Retinal pigment epithelial cell (primary cell): ENCODE measurements around the gene ZNF516.

Experiments used
- DNase-seq: peaks from one replicate; pipeline ENCODE4 v3.0.0-alpha.2; 2010; ENCODE audit warnings: low read depth
- H3K4me3 ChIP-seq: 2 replicates; pipeline ENCODE4 v1.5.1; 2011; ENCODE audit warnings: mild to moderate bottlenecking, low read length, control low read depth, moderate library complexity
- CTCF ChIP-seq: conservative IDR thresholded peaks from 2 replicates; pipeline ENCODE4 v1.5.1; 2011; ENCODE audit warnings: low read depth, low read length, control low read depth, inconsistent platforms

Gene ZNF516

GRCh38 chr18:76373297-76373696 is 121.7 kb downstream of the ZNF516 start:
- no peak for DNase-seq
- no peak for TF ChIP-seq CTCF
- H3K4me3 ChIP-seq: no peak overlapping the region

GRCh38 chr18:76371301-76372203 is 123.5 kb downstream of the ZNF516 start:
- no peak overlapping the region for H3K4me3 ChIP-seq
- DNase-seq: no peak

GRCh38 chr18:76370686-76371085 is 124.4 kb downstream of the ZNF516 start:
- no peak for TF ChIP-seq CTCF
- no peak overlapping the region for H3K4me3 ChIP-seq
- no peak for DNase-seq

More at GRCh38 chr18:76371301-76372203, 123.5 kb downstream of the ZNF516 start:
- TF ChIP-seq CTCF: no peak

- no peak for TF ChIP-seq CTCF
- DNase-seq: no peak
- no peak overlapping the region for H3K4me3 ChIP-seq
Observed at GRCh38 chr18:76370201-76370600, 124.8 kb downstream of the ZNF516 start.

GRCh38 chr18:76369791-76370190 is 125.3 kb downstream of the ZNF516 start:
- no peak overlapping the region for H3K4me3 ChIP-seq
- DNase-seq: no peak
- TF ChIP-seq CTCF: no peak

- no peak for TF ChIP-seq CTCF
- DNase-seq: no peak
- no peak overlapping the region for H3K4me3 ChIP-seq
Observed at GRCh38 chr18:76368976-76369375, 126.1 kb downstream of the ZNF516 start.

- no peak for TF ChIP-seq CTCF
- H3K4me3 ChIP-seq: no peak overlapping the region
- DNase-seq: no peak
Observed at GRCh38 chr18:76368271-76368670, 126.8 kb downstream of the ZNF516 start.
